HepG2 (cell line): ENCODE data around the gene SLC12A5. TPM values are rescaled to one million over a fixed set of nuclear protein-coding genes. Genes with fewer than 3 reads are reported as not detected.

Experiments used
- AHR ChIP-seq: IDR thresholded peaks from 2 replicates; pipeline ENCODE4 v1.6.1; 2018; ENCODE audit warnings: missing genetic modification reagents, missing compliant biosample characterization
- CHD4 ChIP-seq: fragments of 200-600 bp; sonication (generic); IDR thresholded peaks from 2 replicates; pipeline ENCODE4 v1.7.0; 2017; ENCODE audit warnings: mild to moderate bottlenecking, low read length, borderline replicate concordance
- GFI1 ChIP-seq: sonication (generic); formaldehyde crosslinking; IDR thresholded peaks from 2 replicates; pipeline ENCODE4 v1.5.0; 2020; ENCODE audit warnings: missing genetic modification reagents, mild to moderate bottlenecking, borderline replicate concordance
- HDAC6 ChIP-seq: fragments of 200-600 bp; sonication (generic); IDR thresholded peaks from 2 replicates; pipeline ENCODE4 v1.7.0; 2017; ENCODE audit warnings: mild to moderate bottlenecking, antibody characterized with exemption, low read length, low read depth
- KDM6A ChIP-seq: IDR thresholded peaks from 2 replicates; pipeline ENCODE4 v1.6.1; 2016; ENCODE audit warnings: low read depth
- MEIS2 ChIP-seq: sonication (generic); formaldehyde crosslinking; IDR thresholded peaks from 2 replicates; pipeline ENCODE4 v1.9.0; 2021; ENCODE audit warnings: mild to moderate bottlenecking, missing genetic modification reagents
- MTA1 ChIP-seq: sonication (generic); formaldehyde crosslinking; IDR thresholded peaks from 2 replicates; pipeline ENCODE4 v1.4.0; 2020; ENCODE audit warnings: missing genetic modification reagents, mild to moderate bottlenecking, borderline replicate concordance
- TBL1XR1 ChIP-seq: fragments of 150-350 bp; IDR thresholded peaks from 2 replicates; pipeline ENCODE4 v1.6.1; 2014; ENCODE audit warnings: borderline replicate concordance, low read length; ENCODE audit not compliant: partially characterized antibody
- ZNF263 ChIP-seq: sonication (generic); formaldehyde crosslinking; IDR thresholded peaks from 2 replicates; pipeline ENCODE4 v1.4.0; 2020; ENCODE audit warnings: missing genetic modification reagents
- ZNF501 ChIP-seq: sonication (generic); formaldehyde crosslinking; IDR thresholded peaks from 2 replicates; pipeline ENCODE4 v1.5.1; 2020; ENCODE audit warnings: mild to moderate bottlenecking, moderate library complexity, missing genetic modification reagents
- ZNF552 ChIP-seq: sonication (generic); formaldehyde crosslinking; IDR thresholded peaks from 2 replicates; pipeline ENCODE4 v1.9.0; 2022; ENCODE audit warnings: missing genetic modification reagents, mild to moderate bottlenecking, borderline replicate concordance
- ZNF777 ChIP-seq: sonication (generic); formaldehyde crosslinking; IDR thresholded peaks from 2 replicates; pipeline ENCODE4 v1.4.0; 2020; ENCODE audit warnings: missing genetic modification reagents
- ZNF792 ChIP-seq: IDR thresholded peaks from 2 replicates; pipeline ENCODE4 v1.6.1; 2016
- polyA plus RNA-seq, 8 experiments: library from polyadenylated mRNA; depleted of rRNA in 3 of 8; stranded (reverse) in 7 of 8; unstranded in 1 of 8; fragments of >200 nt; fragmentation: Illumina TruSeq in 4 of 8; extraction: Trizol in 4 of 8; gene quantifications; 2 replicates each; pipeline versions ENCODE4 v1.2.1 to v1.2.3, GENCODE V29; 2011 to 2016; ENCODE audit warnings: low read depth in 4 of 8, missing spikeins in 1 of 8, mixed read lengths in 1 of 8; ENCODE audit not compliant: insufficient read depth in 1 of 8
- total RNA-seq, 5 experiments: library from RNA; depleted of rRNA; stranded (reverse); fragments of >200 nt; fragmentation: Illumina TruSeq; extraction: Trizol; gene quantifications; 2 replicates each; pipeline ENCODE4 v1.2.3, GENCODE V29; 2016; ENCODE audit warnings: low read depth in 1 of 5
- TF ChIP-seq, protein P1 (sequence below), 2 experiments: fragments of 450-650 bp in 1 of 2; sonication (generic) in 1 of 2; formaldehyde crosslinking in 1 of 2; IDR thresholded peaks; 2 replicates each; pipeline versions ENCODE4 v1.6.1 to v1.8.0; 2016 to 2022; ENCODE audit warnings: antibody characterized with exemption in 1 of 2, mild to moderate bottlenecking in 1 of 2, missing genetic modification reagents in 1 of 2
- TF ChIP-seq, protein P2 (sequence below): sonication (generic); formaldehyde crosslinking; IDR thresholded peaks from 2 replicates; pipeline ENCODE4 v1.5.0; 2020; ENCODE audit warnings: missing genetic modification reagents
- TF ChIP-seq, protein P3 (sequence below): sonication (generic); formaldehyde crosslinking; IDR thresholded peaks from 2 replicates; pipeline ENCODE4 v1.5.1; 2020; ENCODE audit warnings: mild to moderate bottlenecking, missing genetic modification reagents, moderate library complexity

SLC12A5 gene
- total and polyA plus RNA-seq, 2 of the 13 experiments (the other 11 are each of a cell fraction or from before 2014, with no cell fraction given), result 4.3 to 5.4 TPM

DNA sequence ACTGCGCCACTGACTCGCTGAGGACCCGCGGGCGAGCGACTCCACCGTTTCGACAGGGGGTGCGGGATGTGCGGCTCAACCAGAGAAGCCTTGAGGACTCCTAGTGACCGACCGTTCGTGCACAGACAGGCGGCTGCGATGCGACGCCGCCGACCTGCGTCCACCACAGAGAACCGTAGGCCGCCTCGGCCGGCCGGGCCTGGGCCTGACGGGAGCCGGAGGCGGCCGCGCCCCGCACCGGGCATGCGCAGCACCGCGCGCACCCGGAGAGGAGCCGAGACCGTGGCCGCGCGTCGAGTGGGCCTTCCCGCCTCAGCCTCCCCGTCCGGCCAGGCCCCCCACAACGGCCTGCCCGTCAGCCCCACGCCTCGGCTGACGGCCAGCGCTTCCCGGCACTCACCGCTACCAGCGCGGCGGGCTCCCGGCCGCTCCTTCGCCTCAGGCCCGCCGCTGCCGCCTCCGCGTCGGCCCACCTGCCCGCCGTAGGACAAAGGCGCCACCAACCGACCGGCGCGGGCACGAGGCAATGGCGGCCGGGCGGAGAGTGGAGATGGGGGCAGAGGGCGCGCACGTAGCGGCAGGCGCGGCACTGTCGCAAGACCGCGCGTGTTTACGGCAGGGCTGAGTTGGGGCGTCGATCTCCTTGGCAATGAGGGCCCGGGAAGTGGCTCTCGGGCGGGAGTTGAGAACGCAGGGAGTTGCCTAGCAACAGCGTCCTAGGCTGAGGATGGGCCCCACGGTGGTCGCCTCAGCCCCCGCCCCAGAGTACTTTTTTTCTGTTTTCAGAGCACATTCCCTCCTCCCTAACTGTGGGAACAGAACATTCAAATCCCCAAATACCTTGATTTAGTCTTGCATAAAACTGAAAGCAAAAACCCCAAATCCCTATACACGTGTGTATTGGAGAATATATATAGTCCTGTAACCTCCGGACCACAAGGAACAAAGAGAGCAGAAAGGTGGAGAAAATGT, 60.7 kb downstream of the SLC12A5 start, which contains the start of gene NCOA5 (continued):
- TF ChIP-seq, protein P1, sequence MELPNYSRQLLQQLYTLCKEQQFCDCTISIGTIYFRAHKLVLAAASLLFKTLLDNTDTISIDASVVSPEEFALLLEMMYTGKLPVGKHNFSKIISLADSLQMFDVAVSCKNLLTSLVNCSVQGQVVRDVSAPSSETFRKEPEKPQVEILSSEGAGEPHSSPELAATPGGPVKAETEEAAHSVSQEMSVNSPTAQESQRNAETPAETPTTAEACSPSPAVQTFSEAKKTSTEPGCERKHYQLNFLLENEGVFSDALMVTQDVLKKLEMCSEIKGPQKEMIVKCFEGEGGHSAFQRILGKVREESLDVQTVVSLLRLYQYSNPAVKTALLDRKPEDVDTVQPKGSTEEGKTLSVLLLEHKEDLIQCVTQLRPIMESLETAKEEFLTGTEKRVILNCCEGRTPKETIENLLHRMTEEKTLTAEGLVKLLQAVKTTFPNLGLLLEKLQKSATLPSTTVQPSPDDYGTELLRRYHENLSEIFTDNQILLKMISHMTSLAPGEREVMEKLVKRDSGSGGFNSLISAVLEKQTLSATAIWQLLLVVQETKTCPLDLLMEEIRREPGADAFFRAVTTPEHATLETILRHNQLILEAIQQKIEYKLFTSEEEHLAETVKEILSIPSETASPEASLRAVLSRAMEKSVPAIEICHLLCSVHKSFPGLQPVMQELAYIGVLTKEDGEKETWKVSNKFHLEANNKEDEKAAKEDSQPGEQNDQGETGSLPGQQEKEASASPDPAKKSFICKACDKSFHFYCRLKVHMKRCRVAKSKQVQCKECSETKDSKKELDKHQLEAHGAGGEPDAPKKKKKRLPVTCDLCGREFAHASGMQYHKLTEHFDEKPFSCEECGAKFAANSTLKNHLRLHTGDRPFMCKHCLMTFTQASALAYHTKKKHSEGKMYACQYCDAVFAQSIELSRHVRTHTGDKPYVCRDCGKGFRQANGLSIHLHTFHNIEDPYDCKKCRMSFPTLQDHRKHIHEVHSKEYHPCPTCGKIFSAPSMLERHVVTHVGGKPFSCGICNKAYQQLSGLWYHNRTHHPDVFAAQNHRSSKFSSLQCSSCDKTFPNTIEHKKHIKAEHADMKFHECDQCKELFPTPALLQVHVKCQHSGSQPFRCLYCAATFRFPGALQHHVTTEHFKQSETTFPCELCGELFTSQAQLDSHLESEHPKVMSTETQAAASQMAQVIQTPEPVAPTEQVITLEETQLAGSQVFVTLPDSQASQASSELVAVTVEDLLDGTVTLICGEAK (IDR thresholded peaks at IDR 0.05), result no peak
- TF ChIP-seq, protein P1 (CRISPR knock-in tag; IDR thresholded peaks at IDR 0.05), result peak; percentile 94
- no peak for TF ChIP-seq HDAC6
- TF ChIP-seq MEIS2 (CRISPR knock-in tag), result peak; percentile 89
- TF ChIP-seq, protein P2, sequence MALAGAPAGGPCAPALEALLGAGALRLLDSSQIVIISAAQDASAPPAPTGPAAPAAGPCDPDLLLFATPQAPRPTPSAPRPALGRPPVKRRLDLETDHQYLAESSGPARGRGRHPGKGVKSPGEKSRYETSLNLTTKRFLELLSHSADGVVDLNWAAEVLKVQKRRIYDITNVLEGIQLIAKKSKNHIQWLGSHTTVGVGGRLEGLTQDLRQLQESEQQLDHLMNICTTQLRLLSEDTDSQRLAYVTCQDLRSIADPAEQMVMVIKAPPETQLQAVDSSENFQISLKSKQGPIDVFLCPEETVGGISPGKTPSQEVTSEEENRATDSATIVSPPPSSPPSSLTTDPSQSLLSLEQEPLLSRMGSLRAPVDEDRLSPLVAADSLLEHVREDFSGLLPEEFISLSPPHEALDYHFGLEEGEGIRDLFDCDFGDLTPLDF, result peak; percentile 97
- peak; percentile 37; the same call in 1 of the 2 replicates for TF ChIP-seq ZNF552 (CRISPR knock-in tag)
- TF ChIP-seq AHR (CRISPR knock-in tag), result no peak; the same call in 1 of the 2 replicates
- TF ChIP-seq GFI1 (CRISPR knock-in tag), result peak; percentile 72; the same call in 1 of the 2 replicates
- no peak for TF ChIP-seq CHD4
- TF ChIP-seq MTA1 (CRISPR knock-in tag), result peak; percentile 79
- peak; percentile 61; the same call in 1 of the 2 replicates for TF ChIP-seq ZNF263 (CRISPR knock-in tag)
- TF ChIP-seq, protein P3, sequence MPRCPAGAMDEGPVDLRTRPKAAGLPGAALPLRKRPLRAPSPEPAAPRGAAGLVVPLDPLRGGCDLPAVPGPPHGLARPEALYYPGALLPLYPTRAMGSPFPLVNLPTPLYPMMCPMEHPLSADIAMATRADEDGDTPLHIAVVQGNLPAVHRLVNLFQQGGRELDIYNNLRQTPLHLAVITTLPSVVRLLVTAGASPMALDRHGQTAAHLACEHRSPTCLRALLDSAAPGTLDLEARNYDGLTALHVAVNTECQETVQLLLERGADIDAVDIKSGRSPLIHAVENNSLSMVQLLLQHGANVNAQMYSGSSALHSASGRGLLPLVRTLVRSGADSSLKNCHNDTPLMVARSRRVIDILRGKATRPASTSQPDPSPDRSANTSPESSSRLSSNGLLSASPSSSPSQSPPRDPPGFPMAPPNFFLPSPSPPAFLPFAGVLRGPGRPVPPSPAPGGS, result peak; percentile 100
- TF ChIP-seq KDM6A (CRISPR knock-in tag), result peak; percentile 41
- peak; percentile 99 for TF ChIP-seq ZNF777 (CRISPR knock-in tag)
- TF ChIP-seq ZNF792 (CRISPR knock-in tag), result peak; percentile 81
- TF ChIP-seq TBL1XR1, result peak; percentile 35
- TF ChIP-seq ZNF501 (CRISPR knock-in tag), result peak; percentile 95
